Measurements from ENCODE around the gene NDUFAF7. TPM values are rescaled to one million over a fixed set of nuclear protein-coding genes. Genes with fewer than 3 reads are reported as not detected.

The NDUFAF7 gene
- total and polyA plus RNA-seq, 10 of the 15 experiments (the other 5 are each of a cell fraction or from before 2014, with no cell fraction given) = 16.6 to 39.5 (median 24.3) TPM

DNA sequence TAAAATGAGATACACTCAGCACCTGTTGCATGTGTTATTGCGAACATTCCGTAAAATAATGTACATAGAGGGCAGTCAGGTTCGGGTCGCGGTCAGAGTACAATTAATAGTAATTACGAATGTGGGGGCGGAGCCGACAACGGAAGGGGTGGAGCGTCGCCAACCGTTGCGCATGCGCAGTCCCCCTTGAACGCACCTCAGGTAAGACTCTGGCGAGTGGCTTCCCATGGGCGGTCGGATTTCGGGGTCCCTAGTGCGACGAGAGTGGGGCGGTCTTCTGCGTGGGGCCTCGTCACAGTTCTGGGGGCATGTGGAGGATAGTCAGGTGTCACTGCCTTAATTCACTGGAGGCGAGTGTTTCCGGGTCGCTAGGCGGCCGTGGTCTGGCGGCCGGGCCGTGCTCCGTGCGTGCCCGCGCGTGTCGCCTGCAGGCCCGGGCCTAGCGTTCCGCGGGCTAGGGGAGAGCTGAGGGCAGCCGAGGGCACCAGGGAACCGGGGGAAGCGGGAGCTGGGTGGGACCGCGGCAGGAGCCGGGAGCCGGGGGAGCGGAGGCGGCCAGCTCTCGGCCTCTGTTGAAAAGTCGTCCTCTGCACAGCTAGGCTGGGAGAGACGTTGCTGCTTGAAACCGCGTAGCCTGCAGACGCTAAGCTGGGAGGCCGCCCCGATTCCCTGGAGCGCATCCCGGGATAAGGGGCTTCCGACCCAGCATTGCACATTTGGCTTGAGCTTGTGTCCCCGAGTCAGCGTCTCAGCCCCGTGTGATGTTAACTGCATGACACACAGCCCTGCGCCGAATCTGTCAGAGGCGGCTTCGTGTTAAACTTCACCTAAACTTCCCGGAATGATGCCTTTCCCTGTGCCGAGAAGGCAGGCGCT is 34.9 kb upstream of the NDUFAF7 start, which contains the start of gene CEBPZOS (continued):
- no peak for TF ChIP-seq SPI1 (IDR thresholded peaks at IDR 0.05; ENCODE audit: borderline replicate concordance, insufficient read depth, low read depth, low read length)
- TF ChIP-seq SP1 (IDR thresholded peaks at IDR 0.05; ENCODE audit: low read depth, low read length) = peak; percentile 32
- TF ChIP-seq TCF3 (IDR thresholded peaks at IDR 0.05; ENCODE audit: borderline replicate concordance, insufficient read depth, low read depth, low read length) = no peak
- no peak for TF ChIP-seq TCF12 (IDR thresholded peaks at IDR 0.05; ENCODE audit: low read depth, low read length)
- no peak for TF ChIP-seq ZBED1 (IDR thresholded peaks at IDR 0.05; ENCODE audit: borderline replicate concordance)
- peak; percentile 71 for TF ChIP-seq GATAD2B (conservative IDR thresholded peaks at IDR 0.05; ENCODE audit: low read depth)
- no peak for TF ChIP-seq ZNF622 (IDR thresholded peaks at IDR 0.05)
- peak; percentile 81 for TF ChIP-seq SMAD5 (IDR thresholded peaks at IDR 0.05; ENCODE audit: low read depth)
- TF ChIP-seq, protein P1, sequence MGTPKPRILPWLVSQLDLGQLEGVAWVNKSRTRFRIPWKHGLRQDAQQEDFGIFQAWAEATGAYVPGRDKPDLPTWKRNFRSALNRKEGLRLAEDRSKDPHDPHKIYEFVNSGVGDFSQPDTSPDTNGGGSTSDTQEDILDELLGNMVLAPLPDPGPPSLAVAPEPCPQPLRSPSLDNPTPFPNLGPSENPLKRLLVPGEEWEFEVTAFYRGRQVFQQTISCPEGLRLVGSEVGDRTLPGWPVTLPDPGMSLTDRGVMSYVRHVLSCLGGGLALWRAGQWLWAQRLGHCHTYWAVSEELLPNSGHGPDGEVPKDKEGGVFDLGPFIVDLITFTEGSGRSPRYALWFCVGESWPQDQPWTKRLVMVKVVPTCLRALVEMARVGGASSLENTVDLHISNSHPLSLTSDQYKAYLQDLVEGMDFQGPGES (IDR thresholded peaks at IDR 0.05) = no peak
- no peak for TF ChIP-seq ATF3 (IDR thresholded peaks at IDR 0.05; ENCODE audit: borderline replicate concordance, extremely low read depth, low read depth, low read length)
- TF ChIP-seq PML (IDR thresholded peaks at IDR 0.05; ENCODE audit: low read length) = 0 out of 2 replicates have a peak, but pooled peaks have one; percentile 31
- TF ChIP-seq PAX5 (IDR thresholded peaks at IDR 0.05; ENCODE audit: borderline replicate concordance, low read depth, low read length) = peak; percentile 8; the same call in 1 of the 2 replicates
- TF ChIP-seq, protein P2, sequence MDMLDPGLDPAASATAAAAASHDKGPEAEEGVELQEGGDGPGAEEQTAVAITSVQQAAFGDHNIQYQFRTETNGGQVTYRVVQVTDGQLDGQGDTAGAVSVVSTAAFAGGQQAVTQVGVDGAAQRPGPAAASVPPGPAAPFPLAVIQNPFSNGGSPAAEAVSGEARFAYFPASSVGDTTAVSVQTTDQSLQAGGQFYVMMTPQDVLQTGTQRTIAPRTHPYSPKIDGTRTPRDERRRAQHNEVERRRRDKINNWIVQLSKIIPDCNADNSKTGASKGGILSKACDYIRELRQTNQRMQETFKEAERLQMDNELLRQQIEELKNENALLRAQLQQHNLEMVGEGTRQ (IDR thresholded peaks at IDR 0.05; ENCODE audit: borderline replicate concordance, low read depth, low read length) = no peak
- TF ChIP-seq MEF2B (IDR thresholded peaks at IDR 0.05; ENCODE audit: partially characterized antibody, poor library complexity, severe bottlenecking) = no peak
- TF ChIP-seq CHD1 (IDR thresholded peaks at IDR 0.05; ENCODE audit: low read depth, low read length) = no peak
- TF ChIP-seq EP300 (IDR thresholded peaks at IDR 0.05; ENCODE audit: borderline replicate concordance in 1 of 2, control insufficient read depth in 1 of 2, low read depth in 2 of 2, low read length in 2 of 2) = no peak
- TF ChIP-seq BCLAF1 (IDR thresholded peaks at IDR 0.05) = no peak
- TF ChIP-seq STAT3 (IDR thresholded peaks at IDR 0.05; ENCODE audit: low read depth, low read length) = no peak
- TF ChIP-seq SMARCA5 (IDR thresholded peaks at IDR 0.05) = 0 out of 2 replicates have a peak, but pooled peaks have one; percentile 58
- TF ChIP-seq TCF7 (IDR thresholded peaks at IDR 0.05; ENCODE audit: borderline replicate concordance) = no peak
- TF ChIP-seq FOXK2 (IDR thresholded peaks at IDR 0.05) = no peak
- TF ChIP-seq CEBPB (IDR thresholded peaks at IDR 0.05; ENCODE audit: borderline replicate concordance in 1 of 2, low read depth in 2 of 2, low read length in 2 of 2) = no peak
- no peak for TF ChIP-seq SMAD1 (IDR thresholded peaks at IDR 0.05; ENCODE audit: low read depth, partially characterized antibody)
